HUES6 (cell line): ENCODE measurements around the gene FIGLA.

Experiments
- H3K27ac ChIP-seq: 2 replicates; pipeline ENCODE4 v1.7.0; 2013; ENCODE audit warnings: low read depth, mild to moderate bottlenecking, low read length, inconsistent platforms
- H3K27me3 ChIP-seq: 2 replicates; pipeline ENCODE4 v1.6.1; 2013; ENCODE audit warnings: low read length; ENCODE audit not compliant: control insufficient read depth, insufficient read depth
- H3K36me3 ChIP-seq: 2 replicates; pipeline ENCODE4 v1.6.1; 2013; ENCODE audit warnings: low read length; ENCODE audit not compliant: control insufficient read depth, insufficient read depth
- H3K4me1 ChIP-seq: 2 replicates; pipeline ENCODE4 v1.6.1; 2013; ENCODE audit warnings: low read length; ENCODE audit not compliant: control insufficient read depth, insufficient read depth
- H3K4me3 ChIP-seq: 2 replicates; pipeline ENCODE4 v1.5.1; 2013; ENCODE audit warnings: low read depth, low read length
- H3K9ac ChIP-seq: one replicate; pipeline ENCODE4 v1.6.1; 2013; ENCODE audit warnings: mild to moderate bottlenecking, low read length
- H3K9me3 ChIP-seq: 2 replicates; pipeline ENCODE4 v1.6.1; 2013; ENCODE audit warnings: low read depth, low read length; ENCODE audit not compliant: control insufficient read depth, insufficient read depth

The FIGLA gene

GRCh38 chr2:70756128-70756527, 34.3 kb downstream of the FIGLA start:
- H3K9ac ChIP-seq = no peak overlapping the region
- no peak overlapping the region for H3K27ac ChIP-seq
- no peaks in the 10 kb centered on the region for H3K36me3 ChIP-seq
- no peaks in the 10 kb centered on the region for H3K9me3 ChIP-seq
- no peaks in the 10 kb centered on the region for H3K27me3 ChIP-seq
- H3K4me3 ChIP-seq = no peak overlapping the region
- H3K4me1 ChIP-seq = peaks cover 25% of the 10 kb centered on the region

GRCh38 chr2:70753902-70754301, 36.5 kb downstream of the FIGLA start:
- Histone ChIP-seq H3K27me3 (no peaks in the 10 kb centered on the region), H3K9me3 (no peaks in the 10 kb centered on the region), H3K36me3 (no peaks in the 10 kb centered on the region), H3K9ac (no peak overlapping the region), H3K4me3 (no peak overlapping the region), H3K4me1 (peaks cover 25% of the 10 kb centered on the region), H3K27ac (no peak overlapping the region)

GRCh38 chr2:70753031-70753430, 37.4 kb downstream of the FIGLA start:
- no peak overlapping the region for H3K27ac ChIP-seq
- H3K4me1 ChIP-seq = peaks cover 25% of the 10 kb centered on the region
- no peaks in the 10 kb centered on the region for H3K9me3 ChIP-seq
- no peaks in the 10 kb centered on the region for H3K27me3 ChIP-seq
- no peak overlapping the region for H3K4me3 ChIP-seq
- H3K36me3 ChIP-seq = no peaks in the 10 kb centered on the region
- H3K9ac ChIP-seq = no peak overlapping the region

- Histone ChIP-seq H3K4me1 (peaks cover 25% of the 10 kb centered on the region), H3K9ac (no peak overlapping the region), H3K9me3 (peaks cover under 1% of the 10 kb centered on the region; the same call in 1 of the 2 replicates), H3K36me3 (no peaks in the 10 kb centered on the region), H3K27ac (no peak overlapping the region), H3K4me3 (no peak overlapping the region), H3K27me3 (no peaks in the 10 kb centered on the region)
Measured at GRCh38 chr2:70752396-70752795, 38.0 kb downstream of the FIGLA start.

GRCh38 chr2:70751881-70752280, 38.6 kb downstream of the FIGLA start:
- Histone ChIP-seq H3K27ac (no peak overlapping the region), H3K4me1 (peaks cover 25% of the 10 kb centered on the region), H3K4me3 (no peak overlapping the region), H3K27me3 (no peaks in the 10 kb centered on the region), H3K36me3 (no peaks in the 10 kb centered on the region), H3K9me3 (peaks cover 3% of the 10 kb centered on the region; the same call in 1 of the 2 replicates), H3K9ac (no peak overlapping the region)

- no peak overlapping the region for H3K9ac ChIP-seq
- no peaks in the 10 kb centered on the region for H3K27me3 ChIP-seq
- H3K36me3 ChIP-seq = no peaks in the 10 kb centered on the region
- H3K9me3 ChIP-seq = peaks cover 3% of the 10 kb centered on the region; the same call in 1 of the 2 replicates
- H3K4me3 ChIP-seq = no peak overlapping the region
- no peak overlapping the region for H3K27ac ChIP-seq
- peaks cover 36% of the 10 kb centered on the region for H3K4me1 ChIP-seq
Measured at GRCh38 chr2:70750320-70750719, 40.1 kb downstream of the FIGLA start.

- H3K9ac ChIP-seq = no peak overlapping the region
- H3K27me3 ChIP-seq = no peaks in the 10 kb centered on the region
- peaks cover 3% of the 10 kb centered on the region; the same call in 1 of the 2 replicates for H3K9me3 ChIP-seq
- H3K4me1 ChIP-seq = peaks cover 17% of the 10 kb centered on the region
- no peak overlapping the region for H3K4me3 ChIP-seq
- H3K36me3 ChIP-seq = no peaks in the 10 kb centered on the region
- H3K27ac ChIP-seq = no peak overlapping the region
Measured at GRCh38 chr2:70748002-70748784, 42.2 kb downstream of the FIGLA start.

GRCh38 chr2:70747284-70747683, 43.2 kb downstream of the FIGLA start:
- Histone ChIP-seq H3K4me1 (peaks cover 13% of the 10 kb centered on the region), H3K9me3 (peaks cover 3% of the 10 kb centered on the region; the same call in 1 of the 2 replicates), H3K27ac (no peak overlapping the region), H3K9ac (no peak overlapping the region), H3K27me3 (no peaks in the 10 kb centered on the region), H3K36me3 (no peaks in the 10 kb centered on the region), H3K4me3 (no peak overlapping the region)

GRCh38 chr2:70746094-70746974, 44.1 kb downstream of the FIGLA start:
- no peak overlapping the region for H3K4me3 ChIP-seq
- H3K36me3 ChIP-seq = no peaks in the 10 kb centered on the region
- no peak overlapping the region for H3K27ac ChIP-seq
- peaks cover 13% of the 10 kb centered on the region for H3K4me1 ChIP-seq
- H3K9me3 ChIP-seq = peaks cover 3% of the 10 kb centered on the region; the same call in 1 of the 2 replicates
- no peaks in the 10 kb centered on the region for H3K27me3 ChIP-seq
- no peak overlapping the region for H3K9ac ChIP-seq

- no peak overlapping the region for H3K4me3 ChIP-seq
- H3K27ac ChIP-seq = no peak overlapping the region
- H3K9me3 ChIP-seq = peaks cover 3% of the 10 kb centered on the region; the same call in 1 of the 2 replicates
- H3K9ac ChIP-seq = no peak overlapping the region
- H3K4me1 ChIP-seq = peaks cover 13% of the 10 kb centered on the region
- no peaks in the 10 kb centered on the region for H3K27me3 ChIP-seq
- H3K36me3 ChIP-seq = no peaks in the 10 kb centered on the region
Measured at GRCh38 chr2:70745276-70745825, 45.1 kb downstream of the FIGLA start.
